NCI-H187 (cell line): ENCODE results near the gene NDST4.
"Not testable (repeated sequence)": the region's sequence is repeated elsewhere in the genome, so short reads cannot be mapped to it uniquely, and the experiment has no call there.

Experiments used
- DNase-seq, 2 experiments: peaks; one replicate each; lab custom pipeline; 2025; lab: John Stamatoyannopoulos, UW

NDST4 gene

DNA sequence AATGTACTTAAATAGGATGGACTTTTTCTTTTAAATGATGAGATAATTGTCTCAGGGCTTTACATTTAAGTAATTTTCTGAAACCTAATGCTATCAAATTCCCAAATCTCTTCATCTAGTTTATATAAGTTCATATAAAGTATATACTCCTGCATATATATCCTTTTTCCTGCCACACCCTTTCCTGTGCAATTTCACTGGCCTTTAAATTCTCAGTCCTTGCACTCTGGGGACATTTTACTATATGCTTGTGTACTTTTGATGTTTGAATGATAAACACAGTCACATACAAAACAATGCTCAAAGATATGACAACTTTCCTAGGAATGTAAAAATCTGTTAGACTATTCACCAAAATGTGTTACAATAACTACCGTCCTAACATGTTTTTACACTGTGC, 60.1 kb downstream of the NDST4 start:
- no peak for DNase-seq

DNA sequence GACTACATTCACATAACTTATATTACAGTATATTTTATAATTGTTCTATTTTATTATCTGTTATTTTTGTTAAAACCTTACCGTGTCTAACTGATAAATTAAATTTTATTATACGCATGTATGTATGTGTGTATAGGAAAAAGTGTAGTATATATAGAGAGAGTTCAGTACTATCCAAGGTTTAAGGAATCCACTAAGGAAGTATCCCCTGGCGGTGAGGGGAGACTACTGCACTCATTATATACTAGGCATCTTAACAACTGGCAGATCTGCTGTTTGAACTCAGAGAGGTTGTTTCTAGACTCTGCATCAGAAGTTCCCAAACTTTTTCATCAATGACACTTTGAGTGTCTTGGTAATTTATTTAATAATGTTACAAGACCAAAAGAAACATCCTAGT, 70.9 kb downstream of the NDST4 start:
- no peak for DNase-seq

DNA sequence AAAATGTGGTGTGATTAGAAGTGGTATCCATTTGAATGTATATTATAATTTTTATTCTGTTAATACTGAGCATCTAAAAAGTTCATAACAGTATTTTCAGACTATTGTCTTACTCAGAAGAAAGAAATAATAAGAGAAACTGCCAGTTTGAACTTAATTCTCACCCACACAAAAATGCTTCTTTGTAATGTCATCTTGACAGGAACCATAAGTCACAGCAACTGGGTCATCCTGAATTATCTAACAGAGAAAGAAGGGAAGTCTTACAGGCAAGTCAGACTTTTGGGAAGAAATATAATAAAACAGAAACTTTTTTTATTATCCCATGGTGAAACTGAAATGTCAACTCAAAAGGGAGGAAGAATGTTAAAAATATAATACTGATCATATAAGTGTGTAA, 83.1 kb downstream of the NDST4 start:
- DNase-seq = no peak

DNA sequence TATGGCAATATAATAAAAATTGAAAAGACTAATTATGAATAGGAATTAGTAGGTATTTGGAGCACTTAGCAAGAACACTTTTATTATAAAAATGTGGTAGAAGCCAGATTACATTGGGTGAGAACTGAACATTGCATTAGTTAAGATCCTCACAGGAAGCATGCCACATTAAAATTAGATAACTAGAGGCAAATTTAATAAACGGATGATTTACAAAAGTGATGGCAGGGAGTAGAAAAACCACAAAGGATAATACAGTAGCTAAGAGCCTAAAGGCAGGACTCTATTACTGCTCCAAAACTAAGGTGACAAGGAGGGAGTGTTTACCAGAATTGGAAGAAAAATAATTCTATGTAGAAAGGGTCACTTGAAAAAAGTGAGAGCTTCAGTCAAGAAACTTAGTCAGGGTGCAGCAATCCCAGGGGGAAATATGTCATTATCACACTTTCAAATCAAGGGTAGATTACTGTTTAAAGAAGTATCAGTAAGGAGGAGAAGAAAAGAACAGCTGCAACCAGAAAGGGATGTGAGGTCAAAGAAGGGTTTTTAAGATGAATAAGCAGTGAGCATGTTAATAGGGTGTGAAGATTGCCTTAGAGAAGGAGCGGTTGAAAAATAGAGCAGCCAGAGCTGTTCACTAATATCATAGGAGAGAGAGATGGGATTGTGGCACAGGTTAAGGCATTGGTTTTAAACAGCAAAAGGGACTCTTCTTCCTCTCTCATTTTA, 84.6 kb downstream of the NDST4 start:
- DNase-seq = no peak

DNA sequence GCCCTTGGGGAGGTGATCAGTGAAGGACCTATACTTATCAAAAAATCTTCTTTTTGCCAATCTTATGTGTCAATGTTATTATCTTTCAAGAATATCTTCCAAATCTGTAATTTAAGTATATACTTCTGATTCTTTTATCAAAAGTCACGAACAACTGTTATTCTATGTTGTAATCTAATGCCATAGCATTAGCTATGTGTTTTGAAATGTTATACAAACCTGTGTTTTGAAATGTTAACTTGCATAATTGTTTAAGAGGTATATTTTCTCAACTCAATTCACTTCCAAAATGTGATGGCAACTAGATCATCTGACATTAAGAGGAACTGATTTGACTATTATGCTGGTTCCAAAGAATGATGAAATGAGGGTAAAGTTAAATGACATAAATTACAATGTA, 113.5 kb downstream of the NDST4 start:
- DNase-seq = no peak

DNA sequence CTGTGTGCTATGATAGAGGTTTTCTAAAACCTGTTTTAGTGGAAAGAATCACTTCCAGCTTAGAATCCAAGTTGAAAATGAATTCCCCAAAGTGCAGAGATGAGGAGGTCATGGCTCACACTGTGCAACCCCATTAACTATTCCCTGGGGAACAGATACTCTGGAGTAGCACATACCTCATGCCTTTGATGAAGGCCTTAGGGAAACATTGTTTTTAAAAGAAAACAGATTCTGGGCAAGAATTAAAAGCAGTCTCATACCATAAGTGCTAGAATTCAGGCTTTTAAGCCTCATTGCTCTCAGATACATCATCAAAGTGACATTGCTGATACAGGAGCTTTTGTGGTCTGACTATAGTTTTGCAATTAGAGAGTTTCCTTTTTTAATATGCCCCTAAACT, 115.1 kb downstream of the NDST4 start:
- no peak for DNase-seq

DNA sequence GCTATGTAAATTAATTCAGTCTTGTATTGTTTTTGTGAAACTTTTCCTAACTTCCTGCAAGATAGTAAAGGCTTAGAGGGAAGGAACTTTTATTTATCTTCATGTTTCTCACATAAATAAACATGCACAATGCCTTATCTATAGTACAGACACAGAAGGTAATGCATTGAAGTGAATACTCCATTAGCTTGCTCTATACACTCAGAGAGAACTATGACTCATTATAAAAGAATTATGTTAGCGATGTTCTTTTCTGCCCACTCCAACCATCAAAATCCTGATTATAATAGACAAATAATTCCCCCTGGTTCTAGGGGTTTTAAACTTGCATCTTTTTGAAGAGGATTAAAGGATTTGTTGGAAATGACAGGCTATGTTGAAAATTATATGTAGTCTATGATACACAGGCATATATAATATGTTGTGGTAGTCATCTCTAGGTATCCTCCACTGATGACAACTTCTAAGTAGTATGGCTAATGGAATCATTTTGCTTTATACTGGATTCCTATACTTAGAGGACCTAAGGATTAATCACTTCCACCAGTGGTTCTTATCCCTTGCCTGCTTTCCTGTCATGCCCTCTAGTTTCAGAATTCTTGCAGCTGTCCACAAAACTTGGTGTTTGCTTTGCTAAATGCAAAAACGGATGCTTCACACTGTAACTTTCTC, 115.7 kb downstream of the NDST4 start:
- DNase-seq = no peak

DNA sequence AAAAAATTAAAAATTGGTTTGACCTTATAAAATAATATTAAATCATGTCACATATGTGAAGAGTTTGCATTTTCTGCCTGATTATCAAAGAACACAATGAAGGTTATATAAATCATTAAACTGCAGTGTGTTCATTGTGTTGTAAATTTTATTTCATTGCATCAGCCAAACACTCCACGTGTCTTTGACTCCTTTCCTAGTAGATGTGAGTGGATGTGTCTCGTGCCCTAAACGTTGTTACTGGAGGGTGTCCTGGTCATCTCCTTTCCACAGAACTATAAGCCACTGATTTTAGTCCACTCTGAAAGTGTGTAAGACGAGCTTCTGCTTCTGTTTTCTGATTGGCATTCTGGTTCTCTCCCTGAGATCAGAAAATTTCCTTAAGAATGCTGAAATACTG, 127.3 kb downstream of the NDST4 start:
- no peak for DNase-seq

DNA sequence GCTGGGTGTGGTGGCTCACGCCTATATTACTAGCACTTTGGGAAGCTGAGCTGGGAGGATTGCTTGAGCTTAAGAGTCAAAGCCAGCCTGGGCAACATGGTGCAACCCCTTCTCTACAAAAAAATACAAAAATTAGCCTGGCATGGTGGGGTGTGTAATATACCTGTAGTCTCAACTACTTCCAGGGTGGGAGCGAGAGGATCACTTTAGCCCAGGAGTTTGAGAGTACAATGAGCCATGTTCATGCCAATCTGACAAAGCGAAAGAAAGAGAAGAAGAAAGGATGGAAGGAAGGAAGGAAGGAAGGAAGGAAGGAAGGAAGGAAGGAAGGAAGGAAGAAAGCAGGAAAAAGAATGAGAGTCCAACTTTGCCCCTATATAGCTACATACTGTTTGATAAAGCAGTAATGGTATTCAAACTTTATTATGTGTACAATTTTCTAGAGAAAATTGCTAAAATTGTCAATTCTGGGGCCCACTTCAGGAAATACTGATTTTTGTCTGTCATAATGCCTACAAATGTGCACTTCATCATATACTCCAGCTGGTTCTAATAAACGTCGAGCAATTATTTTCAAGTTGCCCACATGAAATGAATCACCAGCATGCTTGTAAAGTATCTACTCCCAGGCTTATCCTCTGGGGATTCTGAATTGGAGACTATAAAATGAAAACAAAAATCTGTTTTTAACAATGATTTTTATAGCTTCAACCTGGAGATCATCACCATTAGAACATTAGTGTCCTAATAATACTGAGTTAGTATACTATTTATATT, 132.3 kb downstream of the NDST4 start:
- no peak for DNase-seq

DNA sequence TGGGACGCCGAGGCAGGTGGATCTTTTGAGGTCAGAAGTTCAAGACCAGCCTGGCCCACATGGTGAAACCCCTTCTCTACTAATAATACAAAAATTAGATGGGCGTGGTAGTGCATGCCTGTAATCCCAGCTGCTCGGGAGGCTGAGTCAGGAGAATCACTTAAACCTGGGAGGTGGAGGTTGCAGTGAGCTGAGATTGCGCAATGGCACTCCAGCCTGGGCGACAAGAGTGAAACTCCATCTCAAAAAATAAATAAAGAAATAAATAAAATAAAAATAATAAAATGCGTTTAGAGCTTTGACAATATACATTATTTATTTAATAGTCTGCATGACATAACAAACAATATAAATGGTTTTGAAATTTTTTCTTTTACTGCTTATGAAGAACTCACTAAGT, 133.0 kb downstream of the NDST4 start:
- not testable (repeated sequence) for DNase-seq

DNA sequence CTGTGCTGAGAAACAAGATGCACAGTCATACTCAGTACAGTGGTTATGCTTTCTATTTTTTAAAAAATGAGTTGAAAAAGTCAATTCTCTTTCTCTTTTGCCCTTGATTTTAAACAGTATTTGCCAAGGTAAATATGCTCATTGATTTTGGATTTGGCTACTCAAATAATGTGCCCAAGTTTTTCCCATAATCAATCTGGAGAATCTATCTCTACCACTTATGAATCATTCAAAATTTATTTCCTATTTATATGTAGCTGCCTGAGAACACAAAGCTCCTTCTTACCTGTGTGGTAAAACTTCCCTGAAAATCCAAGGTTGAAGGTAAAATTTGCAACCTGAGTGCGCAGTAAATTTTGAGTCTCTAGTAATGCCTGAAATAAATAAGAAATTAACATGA, 136.5 kb downstream of the NDST4 start:
- DNase-seq = no peak

DNA sequence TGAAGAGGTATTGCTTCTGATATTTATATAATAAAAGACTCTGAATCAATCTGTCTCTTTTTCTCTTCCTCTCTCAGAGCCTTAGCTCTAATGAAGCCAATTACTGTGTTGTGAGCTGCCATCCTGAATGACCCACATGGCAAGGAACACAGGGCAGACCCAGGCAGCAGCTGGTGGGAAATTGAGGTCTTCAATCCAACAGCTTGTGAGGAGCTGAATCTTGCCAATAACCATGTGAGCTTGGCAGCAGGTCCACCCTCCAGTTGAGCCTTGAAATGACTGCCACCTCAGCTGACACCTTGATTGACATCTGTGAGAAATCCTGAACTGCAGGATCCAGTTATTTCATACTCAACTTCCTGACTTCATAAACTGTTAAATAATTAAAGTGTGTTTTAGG, 149.4 kb downstream of the NDST4 start:
- no peak for DNase-seq

DNA sequence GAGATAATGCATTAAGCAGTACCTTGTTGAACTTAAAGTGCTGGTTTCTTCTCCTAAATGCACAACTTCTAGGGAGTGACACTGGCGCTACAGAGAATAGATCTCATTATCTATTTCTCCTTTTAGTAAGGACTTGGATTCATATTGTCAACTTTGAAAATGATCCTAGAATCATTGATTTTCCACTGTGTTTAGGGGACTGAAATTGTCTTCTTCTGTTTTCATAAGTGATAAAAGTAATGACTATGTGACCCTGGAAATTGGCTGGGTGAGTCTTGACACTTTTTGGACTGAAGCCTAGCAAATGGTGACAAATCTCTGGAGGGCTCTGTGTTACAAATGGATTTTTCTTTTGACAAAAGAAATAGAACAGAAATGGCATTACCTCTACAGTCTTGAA, 167.8 kb downstream of the NDST4 start:
- no peak for DNase-seq

DNA sequence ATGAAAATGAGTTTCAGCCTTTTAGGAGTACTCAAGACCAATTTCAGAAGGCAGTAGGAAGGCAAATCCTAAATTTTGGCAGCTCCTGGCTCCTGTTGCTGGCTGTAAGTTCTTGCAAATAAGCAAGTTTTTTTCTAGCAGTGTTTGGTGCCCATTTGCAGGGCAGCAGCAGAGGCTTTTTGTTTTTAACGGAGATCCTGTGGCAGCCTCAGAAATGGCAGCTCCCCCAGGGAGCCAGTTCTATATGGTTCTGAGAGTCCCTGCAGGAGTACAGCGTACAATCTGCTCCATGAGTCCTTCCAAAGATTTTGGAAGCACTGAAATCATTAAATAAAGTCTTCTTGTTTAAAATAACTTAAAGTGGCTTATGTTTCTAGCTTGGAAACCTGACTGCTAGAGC, 171.9 kb downstream of the NDST4 start:
- DNase-seq = no peak

DNA sequence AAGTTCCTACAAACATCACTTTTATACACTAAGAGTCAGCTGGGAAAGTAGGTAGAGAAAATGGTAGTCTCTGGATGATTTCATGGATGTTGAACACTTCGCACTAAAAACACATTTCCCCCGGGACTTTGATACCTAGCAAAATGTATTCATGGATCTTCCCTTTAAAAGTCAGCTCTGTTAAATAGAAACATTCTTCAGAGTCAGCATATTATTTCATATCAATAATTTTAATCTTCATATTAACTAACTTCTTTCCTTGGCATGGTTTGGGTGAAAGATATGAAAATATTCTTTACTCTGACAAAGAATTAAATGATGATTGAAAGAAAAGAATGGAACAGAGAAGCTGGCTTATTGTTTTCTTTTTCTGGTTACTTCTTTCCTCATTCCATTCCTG, 185.5 kb downstream of the NDST4 start:
- no peak for DNase-seq

DNA sequence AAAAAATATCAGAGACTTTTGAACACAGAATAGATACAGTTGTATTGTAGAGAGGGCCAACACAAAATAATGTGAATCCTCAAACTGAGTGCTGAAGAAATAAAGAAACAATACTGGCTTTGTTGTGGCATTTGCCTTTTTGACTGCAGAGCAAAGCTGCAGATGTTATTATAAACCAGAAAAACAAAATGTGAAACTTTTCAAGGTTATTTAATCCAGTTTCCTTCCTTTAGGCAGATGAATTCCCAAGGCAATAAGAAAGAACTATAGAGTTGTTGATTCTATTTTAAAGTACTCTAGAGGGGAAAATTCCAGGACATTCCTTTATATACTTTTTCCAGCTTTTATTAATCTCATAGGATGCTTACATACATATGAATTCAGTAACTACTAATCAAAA, 186.8 kb downstream of the NDST4 start:
- no peak for DNase-seq

DNA sequence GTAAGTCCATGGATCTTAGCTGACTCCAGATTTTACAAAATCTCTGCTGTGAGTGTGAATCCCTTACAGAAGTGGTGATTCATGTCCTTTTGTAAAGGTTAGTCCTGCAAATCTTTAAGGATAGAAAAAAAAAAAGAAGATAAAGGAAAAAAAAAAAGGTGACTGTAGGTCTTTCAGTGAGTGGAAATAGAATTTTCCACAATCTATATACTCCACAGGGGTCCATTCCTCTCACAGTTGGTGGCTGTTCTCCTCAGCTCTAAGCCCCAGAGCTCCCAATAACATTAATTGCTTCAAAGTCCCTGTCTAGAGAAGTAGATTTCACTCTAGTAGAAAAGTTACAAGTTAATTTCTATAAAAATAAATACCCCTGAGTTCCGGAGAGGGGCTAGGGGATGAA, 189.1 kb downstream of the NDST4 start:
- DNase-seq = no peak

DNA sequence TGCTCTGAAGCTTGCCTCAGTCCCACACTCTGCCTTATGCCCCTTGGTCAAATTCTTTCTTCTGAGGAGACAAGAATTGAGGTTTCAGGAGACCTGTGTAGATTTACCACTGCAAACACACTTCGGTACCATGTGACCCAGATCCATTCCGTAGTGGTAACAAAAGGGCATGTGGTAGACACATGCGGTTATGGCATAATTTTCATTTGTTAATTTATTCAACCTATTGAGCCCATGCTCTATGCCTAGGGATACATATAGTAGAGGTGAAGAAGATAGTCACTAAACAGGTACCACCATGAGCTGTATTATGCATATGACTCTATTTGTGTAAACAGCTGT, 190.9 kb downstream of the NDST4 start:
- DNase-seq = no peak

DNA sequence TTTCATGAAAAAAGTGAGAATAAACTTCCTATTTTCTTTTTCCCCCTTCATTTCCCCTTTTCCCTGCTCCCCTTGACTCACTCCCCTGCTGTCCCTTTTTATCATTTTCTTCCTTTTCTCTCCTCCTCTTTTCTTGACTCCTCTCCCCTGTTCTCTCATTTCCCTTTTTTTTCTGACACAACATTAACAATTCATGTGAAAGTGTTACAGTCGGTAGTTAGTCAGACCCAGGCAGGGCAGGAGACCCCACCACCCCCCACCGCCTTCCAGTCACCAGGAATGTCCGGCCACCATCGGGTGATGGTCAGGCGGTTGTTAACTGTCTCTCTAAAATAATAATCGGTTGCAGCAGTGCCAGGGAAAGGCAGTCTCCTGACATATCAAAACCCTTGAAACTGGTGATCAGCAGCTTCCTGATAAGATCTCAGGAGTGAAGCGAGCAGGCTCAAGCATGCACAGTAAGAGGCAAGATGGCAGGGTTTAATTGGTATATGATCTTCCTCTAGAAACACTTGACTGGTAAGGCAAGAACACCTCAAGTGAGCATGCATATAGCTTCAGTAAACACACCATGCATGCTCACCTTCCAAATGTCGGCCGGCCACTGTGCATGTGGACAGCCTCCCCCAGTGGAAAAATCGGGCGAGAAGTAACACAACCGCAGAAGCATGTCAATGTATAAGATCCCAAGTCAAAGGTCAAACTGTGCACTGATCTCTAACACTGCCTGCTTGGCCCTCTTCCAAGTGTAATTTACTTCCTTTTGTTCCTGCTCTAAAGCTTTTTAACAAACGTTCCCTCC, 191.4 kb downstream of the NDST4 start:
- DNase-seq = peak; percentile 26 to 38

DNA sequence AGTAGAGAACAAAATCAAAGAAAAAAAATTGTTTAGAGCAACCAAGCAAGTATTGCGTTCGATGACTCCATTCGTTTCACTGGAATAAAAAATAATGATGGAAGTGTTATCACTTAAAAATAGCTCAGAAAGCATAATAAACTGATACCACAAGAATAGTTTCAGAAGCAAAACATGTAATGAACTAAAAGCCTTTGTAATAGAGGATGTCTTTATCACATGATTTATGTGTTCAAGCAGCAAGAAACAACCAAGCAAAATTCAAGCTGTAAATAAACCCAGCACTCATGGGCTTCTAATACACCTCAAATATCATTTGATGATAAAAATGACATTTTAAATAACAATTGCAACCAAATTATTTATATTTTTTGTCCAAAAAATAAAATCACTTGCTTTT, 192.2 kb downstream of the NDST4 start:
- no peak for DNase-seq

DNA sequence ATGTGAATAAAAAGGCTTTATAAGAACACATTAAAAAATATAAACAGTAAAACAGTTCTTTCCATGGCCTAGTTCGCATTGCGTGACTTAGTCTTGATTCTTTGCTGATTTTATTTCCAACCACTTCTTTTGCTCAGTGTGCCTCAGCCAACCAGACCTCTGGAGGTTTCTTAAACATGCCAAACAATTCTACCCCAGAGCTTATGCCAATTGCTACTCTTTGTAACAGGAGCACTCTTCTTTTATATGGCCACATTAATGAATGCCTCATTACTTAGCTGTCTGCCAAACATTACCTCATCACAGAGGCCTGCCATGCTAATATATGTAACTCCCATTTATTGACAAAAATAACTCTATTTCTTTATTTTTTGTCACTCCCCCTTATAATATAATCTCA, 202.3 kb downstream of the NDST4 start:
- no peak for DNase-seq

DNA sequence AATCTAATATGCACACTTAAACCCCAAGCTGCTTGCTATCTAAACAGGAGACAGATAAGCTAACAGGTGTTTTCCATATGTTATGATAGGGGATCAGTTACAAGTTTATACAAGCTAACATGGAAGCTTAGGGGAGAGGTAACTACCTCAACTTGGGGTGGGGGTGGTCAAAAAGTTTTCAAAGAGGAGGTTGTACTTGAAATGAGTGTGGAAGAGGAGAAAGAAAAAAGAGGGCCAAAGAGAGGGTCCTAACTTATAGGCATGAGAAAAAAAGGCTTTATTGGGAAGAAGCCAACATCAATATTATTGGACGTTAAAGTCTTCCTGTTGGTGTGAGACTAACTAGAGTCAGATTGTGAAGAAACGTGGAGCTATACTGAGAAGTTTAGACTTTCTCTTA, 205.9 kb downstream of the NDST4 start:
- no peak for DNase-seq

DNA sequence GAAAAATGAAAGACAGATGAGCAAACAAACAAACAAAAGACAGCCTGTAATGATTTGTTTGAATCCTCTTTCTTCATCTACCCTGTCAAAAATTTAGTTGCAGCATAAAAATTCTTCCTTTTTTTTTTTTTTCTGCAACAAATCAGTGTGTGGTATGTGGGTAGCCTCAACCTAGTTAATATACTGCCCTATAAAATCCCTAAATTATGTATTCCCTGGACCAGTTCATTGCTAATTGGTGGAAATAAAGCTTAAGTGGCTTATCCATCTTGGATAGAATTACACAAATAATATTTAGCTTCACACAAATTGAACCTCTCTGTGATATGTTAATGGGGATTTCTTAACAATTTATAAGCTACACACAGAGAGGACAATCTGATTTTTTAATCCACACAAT, 208.4 kb downstream of the NDST4 start:
- DNase-seq = no peak
